HG03045 (cell line): ENCODE data around the gene MYOM1.

Source experiments
- ATAC-seq: cut with Tn5 transposase; IDR thresholded peaks from one replicate; pipeline ENCODE4 v1.9.1; 2021; ENCODE audit warnings: mild to moderate bottlenecking, moderate library complexity; ENCODE audit not compliant: unreplicated experiment

The MYOM1 gene

GRCh38 chr18:3190610-3191009 lies 29.2 kb downstream of the MYOM1 start:
- ATAC-seq = no peak

DNA sequence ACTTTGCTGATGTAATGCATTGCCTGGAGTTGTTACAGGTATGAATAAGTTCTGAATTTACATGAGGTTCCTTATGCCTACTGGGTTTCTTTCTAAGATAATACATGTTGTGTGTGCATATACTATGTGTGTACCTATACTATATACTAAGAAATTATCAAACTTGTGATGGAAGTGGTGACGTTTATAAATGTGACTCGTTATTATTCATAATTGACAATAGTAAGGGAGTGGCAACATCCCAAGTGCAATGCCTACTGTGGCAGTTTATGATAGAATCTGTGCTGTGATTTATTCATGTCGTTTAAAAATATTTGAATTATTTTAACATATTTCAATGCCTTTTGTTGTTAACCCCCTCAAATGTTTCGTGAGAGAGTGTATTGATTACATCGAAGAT lies 29.9 kb downstream of the MYOM1 start:
- no peak for ATAC-seq

DNA sequence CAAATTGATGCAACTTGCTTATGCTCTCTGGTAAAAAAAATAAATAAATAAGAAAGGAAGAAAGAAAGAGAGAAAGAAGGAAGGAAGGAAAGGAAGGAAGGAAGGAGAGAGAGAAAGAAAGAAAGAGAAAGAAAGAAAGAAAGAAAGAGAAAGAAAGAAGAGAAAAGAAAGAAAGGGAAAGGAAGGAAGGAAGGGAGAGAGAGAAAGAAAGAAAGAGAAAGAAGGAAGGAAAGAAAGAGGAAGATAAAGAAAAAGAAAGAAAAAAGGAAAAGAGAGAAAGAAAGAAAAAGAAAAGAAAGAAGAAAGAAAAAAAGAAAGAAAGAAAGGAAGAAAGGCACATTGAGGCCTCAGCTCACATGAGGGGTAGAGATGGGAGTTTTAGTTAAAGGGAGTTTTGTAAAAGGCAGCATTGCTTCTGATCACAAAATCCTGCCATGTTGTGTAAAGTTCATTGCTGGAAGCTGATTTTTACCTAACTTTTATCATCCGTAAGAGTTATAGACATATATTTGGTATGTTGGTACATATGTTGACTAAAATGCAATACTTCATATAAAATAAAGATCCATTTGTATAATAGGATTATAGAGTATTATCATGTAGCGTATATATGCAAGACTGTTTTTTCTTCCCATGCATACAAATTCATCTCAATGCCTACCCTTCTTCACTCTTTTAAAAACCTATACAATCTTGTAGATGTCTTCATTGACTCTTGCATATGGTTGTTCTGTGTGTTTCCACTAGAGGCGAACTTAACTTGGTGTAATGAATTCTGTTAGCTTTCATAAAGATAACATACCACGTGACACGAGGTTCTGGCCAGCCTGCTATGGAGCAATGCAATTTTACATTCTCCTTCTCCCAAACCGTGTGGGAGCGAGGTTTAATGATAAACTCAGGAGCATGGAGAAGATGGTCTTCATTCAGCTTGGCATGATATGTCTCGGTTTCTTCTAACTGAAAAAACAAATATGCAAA lies 32.8 kb downstream of the MYOM1 start:
- ATAC-seq = no peak

DNA sequence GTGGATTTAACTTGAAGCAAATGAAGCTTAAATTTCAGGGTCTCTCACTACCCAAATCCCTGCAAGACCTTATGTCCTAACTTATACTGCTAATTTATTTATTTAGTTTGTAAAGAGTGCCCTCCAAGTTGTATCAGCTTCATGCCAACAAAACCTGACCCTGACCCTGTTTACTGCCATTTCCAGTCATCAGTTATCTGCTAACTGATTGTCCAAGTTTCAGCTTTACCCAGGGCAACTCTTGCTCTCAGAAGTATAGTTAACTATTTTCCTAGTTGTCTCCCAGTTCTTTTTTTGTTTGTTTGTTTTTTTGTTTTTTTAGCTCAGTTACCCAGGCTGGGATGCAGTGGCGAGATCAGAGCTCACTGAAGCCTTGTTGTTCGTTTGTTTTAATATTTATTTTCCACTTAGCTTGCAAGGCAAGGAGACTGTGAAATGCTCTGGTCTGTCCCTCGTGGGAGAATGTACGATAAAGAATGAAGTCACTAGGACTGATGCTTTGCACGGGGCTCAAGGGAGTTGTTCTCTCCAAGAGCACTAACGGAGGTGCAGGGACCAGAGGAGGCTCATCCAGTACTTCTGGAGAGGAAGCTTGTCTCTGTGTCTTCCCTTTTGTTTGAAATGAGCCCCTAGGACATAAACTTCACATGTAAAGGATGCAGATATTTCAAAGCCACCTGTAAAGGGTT lies 35.3 kb downstream of the MYOM1 start:
- no peak for ATAC-seq

DNA sequence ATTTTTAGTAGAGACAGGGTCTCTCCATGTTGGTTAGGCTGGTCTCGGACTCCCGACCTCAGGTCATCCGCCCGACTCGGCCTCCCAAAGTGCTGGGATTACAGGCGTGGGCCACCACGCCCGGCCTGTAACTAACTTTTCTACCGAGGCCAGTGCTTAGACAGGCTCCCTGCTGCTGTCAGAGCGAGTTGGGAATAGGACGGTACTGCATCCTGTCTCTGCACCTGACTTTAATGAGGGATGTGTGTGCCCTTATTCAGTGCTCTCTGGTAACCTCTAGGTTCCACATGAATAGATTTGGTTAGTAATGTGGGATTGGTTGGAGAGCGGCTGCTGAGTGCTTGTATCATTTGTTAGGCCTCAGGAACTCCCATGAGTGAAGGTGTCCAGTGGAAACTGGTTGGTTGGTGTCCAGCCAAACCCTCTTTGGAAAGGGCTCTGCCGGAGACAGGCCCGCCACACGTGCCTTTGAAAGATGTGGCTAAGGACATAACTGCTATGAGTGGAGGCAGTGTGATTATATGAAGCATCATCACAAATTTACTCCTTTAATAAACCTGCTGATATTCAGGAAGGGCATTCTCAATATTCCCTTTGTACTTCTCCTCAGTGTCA lies 36.6 kb downstream of the MYOM1 start:
- ATAC-seq = no peak

- ATAC-seq = no peak
Measured at GRCh38 chr18:3180325-3180724, 39.4 kb downstream of the MYOM1 start.

DNA sequence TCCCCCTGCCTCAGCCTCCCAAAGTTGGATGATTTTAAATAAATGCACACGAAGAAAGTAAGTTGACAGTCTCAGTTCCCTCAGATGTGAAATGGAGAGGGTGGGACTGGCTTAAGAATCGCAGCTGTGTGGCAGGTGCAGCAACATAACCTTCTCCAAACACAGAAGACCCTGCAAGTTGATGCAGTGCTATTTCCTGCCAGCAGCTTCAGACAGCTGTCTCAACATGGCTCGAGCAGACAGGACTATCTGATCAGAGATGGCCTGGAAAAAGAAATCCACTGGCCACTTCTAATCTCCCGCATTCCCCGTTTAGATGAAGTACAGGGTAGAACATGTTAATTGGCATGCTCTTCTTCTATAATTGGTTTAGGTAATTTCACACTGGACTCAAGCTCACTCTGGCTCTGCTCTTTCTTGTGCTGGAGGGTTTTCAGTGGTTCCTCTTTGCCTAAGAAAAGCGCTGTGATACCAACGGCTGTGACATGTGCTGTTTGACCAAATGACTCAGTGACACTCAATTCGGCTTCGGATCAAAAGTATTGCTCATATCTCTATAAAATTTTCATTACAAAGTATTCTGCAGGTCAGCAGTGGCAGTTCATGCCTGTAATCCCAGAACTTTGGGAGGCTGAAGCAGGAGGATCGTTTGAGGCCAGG lies 40.2 kb downstream of the MYOM1 start:
- ATAC-seq = peak; percentile 56

- ATAC-seq = peak; percentile 87
Measured at GRCh38 chr18:3177902-3178687, 41.7 kb downstream of the MYOM1 start.

GRCh38 chr18:3175195-3175758 lies 44.5 kb downstream of the MYOM1 start:
- ATAC-seq = no peak

DNA sequence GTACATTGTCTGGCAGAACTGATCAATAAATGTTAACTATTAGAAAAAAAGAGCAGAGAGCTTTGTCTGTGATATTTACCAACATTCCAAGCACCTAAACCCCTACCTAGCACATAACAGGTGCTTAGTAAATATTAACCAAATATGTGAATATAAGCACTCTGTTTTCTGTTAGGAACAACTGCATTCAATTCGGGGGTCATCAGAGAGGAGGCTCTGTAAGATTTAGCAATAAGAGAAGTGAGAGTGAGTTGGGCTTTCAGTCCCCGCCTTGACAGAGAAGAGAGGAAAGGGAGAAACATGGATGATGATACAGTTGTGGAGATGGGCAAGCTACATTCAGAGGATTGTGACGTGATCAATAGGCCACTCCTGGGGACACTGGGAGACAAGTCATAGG lies 47.7 kb downstream of the MYOM1 start:
- ATAC-seq = no peak

GRCh38 chr18:3171631-3172030 lies 48.1 kb downstream of the MYOM1 start:
- no peak for ATAC-seq

GRCh38 chr18:3170441-3171161 lies 49.2 kb downstream of the MYOM1 start:
- no peak for ATAC-seq

- no peak for ATAC-seq
Measured at GRCh38 chr18:3164381-3164780, 55.4 kb downstream of the MYOM1 start.

DNA sequence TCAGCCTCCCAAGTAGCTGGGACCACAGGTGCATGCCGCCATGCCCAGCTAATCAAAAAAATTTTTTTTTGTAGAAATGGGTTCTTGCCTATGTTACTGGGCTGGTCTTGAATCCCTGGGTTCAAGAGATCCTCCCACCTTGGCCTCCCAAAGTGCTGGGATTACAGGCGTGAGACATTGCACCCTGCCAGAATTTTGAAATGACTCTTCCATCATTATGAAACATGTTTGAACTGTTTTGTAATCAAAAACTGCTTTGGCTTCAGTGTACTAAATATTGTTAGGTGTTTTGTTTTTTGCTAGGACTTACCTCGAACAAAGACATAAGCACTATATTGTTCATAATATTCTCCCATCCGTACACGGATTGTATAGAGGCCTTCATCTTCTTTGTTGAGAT lies 55.8 kb downstream of the MYOM1 start:
- no peak for ATAC-seq

DNA sequence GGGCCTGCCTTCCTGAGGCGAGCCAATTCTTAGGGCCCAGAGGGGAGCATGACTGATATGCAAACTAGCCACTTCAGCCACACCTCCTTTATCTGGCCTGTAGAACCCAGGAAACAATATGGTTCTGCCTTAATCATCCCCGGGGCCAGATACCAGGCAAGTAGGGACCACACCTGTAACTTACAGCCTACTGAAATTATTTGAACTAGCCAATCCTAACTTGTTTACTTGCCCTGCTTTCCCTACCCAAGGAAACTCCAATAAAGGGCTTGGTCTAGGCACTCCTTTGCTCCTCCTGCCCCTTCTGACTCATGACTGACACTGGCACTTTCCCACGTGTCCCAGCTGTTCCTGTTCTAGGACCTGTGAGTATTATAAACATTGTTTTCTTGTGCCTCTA lies 57.6 kb downstream of the MYOM1 start:
- no peak for ATAC-seq

DNA sequence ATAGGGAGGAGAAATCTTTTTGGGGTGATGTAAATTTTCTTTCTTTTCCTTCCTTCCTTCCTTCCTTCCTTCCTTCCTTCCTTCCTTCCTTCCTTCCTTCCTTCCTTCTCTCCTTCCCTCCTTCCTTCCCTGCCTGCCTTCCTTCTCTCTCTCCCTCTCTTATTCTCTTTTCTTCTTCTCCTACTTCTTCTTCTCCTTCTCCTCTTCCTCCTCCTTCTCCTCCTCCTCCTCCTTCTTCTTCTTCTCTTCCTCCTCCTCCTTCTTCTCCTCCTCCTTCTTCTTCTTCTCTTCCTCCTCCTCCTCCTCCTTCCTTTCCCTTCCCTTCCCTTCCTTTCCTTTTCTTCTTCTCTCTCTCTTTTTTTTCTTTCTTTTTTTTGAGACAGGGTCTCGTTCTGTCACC lies 59.9 kb downstream of the MYOM1 start:
- ATAC-seq = no peak

- ATAC-seq = no peak
Measured at GRCh38 chr18:3157606-3158005, 62.2 kb downstream of the MYOM1 start.

DNA sequence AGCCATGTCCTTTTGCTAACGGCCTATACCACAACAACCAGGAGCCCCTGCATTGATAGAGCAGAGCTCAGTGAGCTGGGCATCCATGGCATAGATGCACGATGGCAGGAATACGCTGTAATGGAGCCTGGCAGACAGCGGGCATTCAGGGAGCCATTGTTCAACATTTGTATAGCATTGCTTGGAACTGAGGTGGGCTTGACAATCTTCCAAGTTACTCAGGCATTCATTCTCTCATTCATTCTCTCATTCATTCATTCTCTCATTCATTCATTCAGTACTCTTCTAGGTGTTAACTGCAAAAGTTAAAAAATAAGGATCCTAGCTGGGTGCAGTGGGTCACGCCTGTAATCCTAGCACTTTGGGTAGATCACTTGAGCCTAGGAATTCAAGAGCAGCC lies 62.7 kb downstream of the MYOM1 start:
- no peak for ATAC-seq

GRCh38 chr18:3156325-3156640 lies 63.5 kb downstream of the MYOM1 start:
- no peak for ATAC-seq

GRCh38 chr18:3154214-3154613 lies 65.6 kb downstream of the MYOM1 start:
- ATAC-seq = no peak
